WERI-Rb-1 (cell line): ENCODE data around the gene ENAM.

Experiments
- DNase-seq: peaks from one replicate; pipeline ENCODE4 v3.0.0-alpha.2; 2020
- H3K27ac ChIP-seq: fragments of 250-450 bp; sonication (Bioruptor Pico); 2 replicates; pipeline ENCODE4 v1.5.1; 2020; ENCODE audit warnings: mild to moderate bottlenecking, moderate library complexity
- H3K27me3 ChIP-seq: fragments of 250-450 bp; sonication (Bioruptor Pico); 2 replicates; pipeline ENCODE4 v1.5.1; 2021; ENCODE audit warnings: mild to moderate bottlenecking, low read depth, moderate library complexity; ENCODE audit not compliant: insufficient read depth, severe bottlenecking
- H3K36me3 ChIP-seq: fragments of 250-450 bp; sonication (Bioruptor Pico); 2 replicates; pipeline ENCODE4 v1.5.1; 2020; ENCODE audit warnings: mild to moderate bottlenecking, moderate library complexity
- H3K4me3 ChIP-seq: 2 replicates; pipeline ENCODE4 v1.5.1; 2011; ENCODE audit warnings: low read depth, mild to moderate bottlenecking, control low read depth, low read length
- H3K9me3 ChIP-seq: fragments of 250-450 bp; sonication (Bioruptor Pico); 2 replicates; pipeline ENCODE4 v1.5.1; 2021; ENCODE audit warnings: mild to moderate bottlenecking, moderate library complexity; ENCODE audit not compliant: severe bottlenecking
- CTCF ChIP-seq: IDR thresholded peaks from 2 replicates; pipeline ENCODE4 v1.5.1; 2011; ENCODE audit warnings: low read depth, mild to moderate bottlenecking, control low read depth, inconsistent platforms, low read length

Gene ENAM

GRCh38 chr4:70628444-70628843, at the start of gene ENAM:
ENAM (plus strand) TSS chr4:70628744; CDS start chr4:70629501, 757 bp downstream.
- no peak for DNase-seq
- H3K27ac ChIP-seq: no peak within 1 kb of the TSS
- TF ChIP-seq CTCF: no peak
- no peak within 1 kb of the TSS for H3K4me3 ChIP-seq
- H3K36me3 ChIP-seq: no peaks in the 10 kb centered on the region
- no peaks in the 10 kb centered on the region for H3K9me3 ChIP-seq
- no peaks in the 10 kb centered on the region for H3K27me3 ChIP-seq

- Histone ChIP-seq H3K27ac (no peak overlapping the region), H3K4me3 (no peak overlapping the region), H3K36me3 (no peaks in the 10 kb centered on the region), H3K9me3 (no peaks in the 10 kb centered on the region), H3K27me3 (no peaks in the 10 kb centered on the region)
- DNase-seq: no peak
- TF ChIP-seq CTCF: no peak
Measured at GRCh38 chr4:70581980-70582379, 46.6 kb upstream of the ENAM start.

- no peak for DNase-seq
- Histone ChIP-seq H3K27ac (no peak overlapping the region), H3K9me3 (no peaks in the 10 kb centered on the region), H3K4me3 (no peak overlapping the region), H3K27me3 (no peaks in the 10 kb centered on the region), H3K36me3 (no peaks in the 10 kb centered on the region)
- no peak for TF ChIP-seq CTCF
Measured at GRCh38 chr4:70583952-70584834, 44.4 kb upstream of the ENAM start.

GRCh38 chr4:70586841-70587240, 41.7 kb upstream of the ENAM start:
- no peak for DNase-seq
- H3K9me3 ChIP-seq: no peaks in the 10 kb centered on the region
- no peaks in the 10 kb centered on the region for H3K36me3 ChIP-seq
- no peak overlapping the region for H3K4me3 ChIP-seq
- no peaks in the 10 kb centered on the region for H3K27me3 ChIP-seq
- TF ChIP-seq CTCF: no peak
- no peak overlapping the region for H3K27ac ChIP-seq

GRCh38 chr4:70589785-70590184, 38.8 kb upstream of the ENAM start:
- H3K36me3 ChIP-seq: no peaks in the 10 kb centered on the region
- H3K27me3 ChIP-seq: no peaks in the 10 kb centered on the region
- H3K9me3 ChIP-seq: no peaks in the 10 kb centered on the region
- no peak for TF ChIP-seq CTCF
- H3K27ac ChIP-seq: no peak overlapping the region
- DNase-seq: no peak
- H3K4me3 ChIP-seq: no peak overlapping the region
